Left kidney (tissue), 8 donors: Measurements from ENCODE around the gene CASP5. TPM values are rescaled to one million over a fixed set of nuclear protein-coding genes. Genes with fewer than 3 reads are reported as not detected.
"Not testable (repeated sequence)": the region's sequence is repeated elsewhere in the genome, so short reads cannot be mapped to it uniquely, and the experiment has no call there.

Experiments
- DNase-seq: peaks from one replicate; pipeline ENCODE4 v3.0.0-alpha.2; 2013
- long read RNA-seq, 8 donors: transcript quantifications; one replicate each; lab custom pipeline, GENCODE V29; 2026
- polyA plus RNA-seq: library from polyadenylated mRNA; unstranded; fragments of 120-200 nt; gene quantifications from one replicate; pipeline ENCODE4 v1.2.1, GENCODE V29; 2013; ENCODE audit not compliant: insufficient read length

The CASP5 gene
- polyA plus RNA-seq = not detected
- long read RNA-seq, donor 1 = 0 reads
- long read RNA-seq, donor 2 = 0 reads
- long read RNA-seq, donor 3 = 0 reads
- long read RNA-seq, donor 4 = 0 reads
- long read RNA-seq, donor 5 = 0 reads
- long read RNA-seq, donor 6 = 0 reads
- long read RNA-seq, donor 7 = 0 reads
- long read RNA-seq, donor 8 = 0 reads

DNA sequence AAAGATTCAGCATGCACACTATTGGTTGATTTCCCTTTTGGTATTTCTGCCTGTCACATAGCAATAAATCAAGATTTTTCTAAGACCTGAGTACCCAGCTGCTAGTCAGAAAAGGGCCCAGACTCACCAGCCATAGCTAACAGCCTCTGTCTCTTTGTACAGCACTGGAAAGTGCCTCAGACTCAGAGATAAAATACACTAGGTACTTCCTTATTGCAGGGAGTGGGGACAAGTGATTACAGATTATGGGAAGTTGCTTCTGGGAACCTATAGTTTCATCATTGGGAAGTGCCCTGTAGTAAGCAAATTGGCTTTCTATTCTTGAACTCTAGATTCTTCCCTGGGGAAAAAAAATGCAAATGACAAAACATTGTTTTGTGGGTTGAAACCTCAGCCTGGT is at the start of gene CASP5:
Gene CASP5, minus strand, starts transcription at position 166 of the 400 bp plus-strand sequence. Its CDS starts 32 bp downstream, at position 134.
- no peak for DNase-seq

DNA sequence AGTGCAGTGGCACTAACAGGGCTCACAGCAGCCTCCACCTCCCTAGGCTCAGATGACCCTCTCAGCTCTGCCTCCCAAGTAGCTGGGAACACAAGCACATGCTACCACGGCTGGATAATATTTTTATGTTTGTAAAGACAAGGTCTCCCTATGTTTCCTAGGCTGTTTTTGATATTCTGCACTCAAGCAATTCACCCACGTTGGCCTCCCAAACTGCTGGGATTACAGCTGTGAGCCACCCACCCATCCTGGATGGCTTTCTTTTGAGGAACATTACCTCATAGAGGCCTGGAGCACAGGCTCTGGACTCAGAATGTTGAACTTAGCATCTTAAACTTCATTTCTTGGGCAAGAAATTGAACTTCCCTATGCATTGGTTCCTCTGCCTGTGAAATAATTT is 49.1 kb upstream of the CASP5 start:
- not testable (repeated sequence) for DNase-seq

DNA sequence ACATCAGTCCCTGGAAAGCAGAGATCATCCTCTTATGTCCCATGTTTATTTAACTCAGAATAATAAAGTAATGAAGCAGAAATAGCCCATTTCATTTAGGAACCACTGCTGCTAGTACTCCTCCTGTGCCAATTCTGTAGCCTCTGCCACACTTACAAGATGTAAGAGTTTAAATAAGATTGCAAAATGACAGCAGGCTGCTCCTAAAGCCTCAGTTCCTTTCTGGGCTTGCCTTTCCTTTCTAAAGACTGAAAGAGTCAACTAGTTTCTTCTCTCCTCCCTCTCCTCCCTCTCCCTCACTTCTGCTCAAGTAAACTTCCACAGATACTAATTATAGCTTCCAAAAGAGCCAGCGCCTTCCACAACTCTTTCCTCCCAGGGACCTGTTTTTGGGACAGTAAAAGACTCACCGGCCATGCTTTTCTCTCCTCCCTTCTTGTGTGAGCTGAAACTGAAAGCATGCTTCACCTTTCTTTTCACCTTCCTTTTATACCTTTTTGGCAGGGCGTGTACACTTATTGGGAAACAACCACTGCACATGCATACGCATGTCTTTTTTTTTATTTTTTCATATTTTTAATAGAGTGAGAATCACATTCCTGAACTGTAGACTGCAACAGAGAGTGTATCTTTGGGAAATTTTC is 48.2 kb upstream of the CASP5 start:
- no peak for DNase-seq

DNA sequence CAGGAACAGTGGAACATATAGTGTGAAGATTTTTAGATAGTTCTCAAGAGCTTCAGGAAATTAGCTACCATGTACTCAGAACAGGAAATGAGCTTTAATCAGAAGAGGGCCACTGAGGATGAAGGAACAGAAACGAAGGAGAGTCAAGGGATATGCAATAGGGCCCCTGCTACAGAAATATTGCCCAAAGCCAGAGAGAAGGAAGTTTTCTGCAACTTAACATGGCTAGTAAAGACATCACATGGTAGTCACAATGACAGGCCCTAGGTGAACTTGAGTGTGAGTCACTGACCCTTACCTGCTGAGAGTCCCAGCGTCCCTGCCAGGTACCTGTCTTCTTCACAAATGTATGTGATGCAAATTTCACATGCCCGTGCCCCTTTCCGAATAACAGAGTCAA is 47.3 kb upstream of the CASP5 start:
- no peak for DNase-seq

DNA sequence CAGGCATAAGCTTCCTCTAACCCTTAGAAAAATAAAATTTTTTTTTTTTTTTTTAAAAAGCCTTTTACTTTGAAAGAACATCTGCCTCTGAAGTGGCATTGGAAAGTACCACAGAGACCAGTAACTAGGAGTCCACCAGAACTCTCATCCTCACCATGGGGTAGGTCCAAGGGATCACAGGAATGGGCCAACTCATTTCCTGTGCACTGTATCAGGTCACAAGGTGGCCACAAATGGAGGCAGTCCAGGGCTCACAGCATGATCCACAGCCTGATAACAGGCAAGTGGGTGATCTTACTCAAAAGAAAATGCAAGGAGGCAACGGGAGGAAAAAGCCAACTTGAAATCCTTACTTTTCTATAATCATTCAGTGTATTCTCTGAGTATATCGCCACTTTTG is 46.8 kb upstream of the CASP5 start:
- DNase-seq = not testable (repeated sequence)

DNA sequence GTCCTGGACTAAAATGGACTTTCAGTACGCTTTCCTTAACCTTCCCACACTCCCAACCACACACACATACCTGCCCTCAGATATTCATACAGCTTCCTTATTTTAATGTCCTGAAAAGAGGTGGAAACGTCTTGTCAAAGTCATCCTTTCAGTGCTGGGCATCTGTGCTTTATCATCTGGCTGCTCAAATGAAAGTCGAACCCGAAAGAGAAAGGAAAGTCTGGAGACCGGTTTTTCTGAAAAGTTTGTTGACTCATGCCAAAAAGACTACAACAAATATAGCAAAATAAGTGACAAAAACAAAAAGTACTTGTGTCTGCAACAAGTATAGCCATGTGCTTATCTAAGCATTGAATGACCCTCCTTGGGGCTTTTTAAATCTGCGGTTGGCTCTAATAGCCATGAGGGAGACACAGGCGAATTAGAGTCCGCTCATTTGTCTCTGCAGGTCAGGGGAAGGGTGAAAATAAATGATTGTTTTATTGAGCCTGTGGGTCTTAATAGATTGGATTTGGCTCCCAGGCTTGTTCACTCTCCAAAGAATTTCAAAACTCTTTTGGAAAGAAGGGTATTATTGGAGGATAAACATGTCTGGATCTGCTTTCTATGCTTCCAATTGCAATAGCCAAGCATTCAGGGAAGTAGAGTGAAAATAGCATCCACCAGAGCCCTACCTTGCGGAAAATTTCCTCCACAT is 40.4 kb upstream of the CASP5 start:
- not testable (repeated sequence) for DNase-seq

DNA sequence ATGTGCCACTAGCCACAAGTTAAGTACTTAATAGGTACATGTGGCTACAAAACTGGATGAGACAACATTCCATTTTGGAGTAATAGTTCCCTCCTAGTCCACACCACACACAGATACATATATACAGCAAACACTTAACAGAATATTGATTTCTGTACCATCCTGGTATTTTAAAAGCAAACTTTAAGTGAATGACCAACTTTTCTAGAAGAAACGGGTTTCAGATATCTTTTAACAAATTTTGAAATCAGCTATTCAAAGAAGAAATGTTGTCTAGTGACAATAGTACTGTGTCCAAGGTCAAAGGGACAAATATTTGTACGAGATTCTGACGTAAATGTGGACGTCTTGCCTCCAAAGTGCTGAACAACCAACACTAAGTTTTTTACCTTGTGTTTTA is 34.5 kb upstream of the CASP5 start:
- no peak for DNase-seq

DNA sequence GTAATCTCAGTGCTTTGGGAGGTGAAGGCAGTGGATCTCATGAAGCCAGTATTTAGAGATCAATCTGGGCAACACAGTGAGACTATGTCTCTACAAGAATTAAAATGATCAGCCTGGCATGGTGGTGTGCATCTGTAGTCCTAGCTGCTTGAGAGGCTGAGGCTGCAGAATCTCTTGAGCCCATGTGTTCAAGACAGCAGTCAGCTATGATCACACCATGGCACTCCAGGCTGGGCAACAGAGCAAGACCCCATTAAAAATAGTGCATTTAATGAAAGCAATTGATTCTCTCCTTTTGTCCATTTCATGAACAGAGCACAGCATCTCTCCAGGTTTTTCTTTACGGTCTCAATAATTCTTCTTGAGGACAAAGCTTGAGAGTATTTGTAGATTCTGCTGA is 33.5 kb upstream of the CASP5 start:
- no peak for DNase-seq

DNA sequence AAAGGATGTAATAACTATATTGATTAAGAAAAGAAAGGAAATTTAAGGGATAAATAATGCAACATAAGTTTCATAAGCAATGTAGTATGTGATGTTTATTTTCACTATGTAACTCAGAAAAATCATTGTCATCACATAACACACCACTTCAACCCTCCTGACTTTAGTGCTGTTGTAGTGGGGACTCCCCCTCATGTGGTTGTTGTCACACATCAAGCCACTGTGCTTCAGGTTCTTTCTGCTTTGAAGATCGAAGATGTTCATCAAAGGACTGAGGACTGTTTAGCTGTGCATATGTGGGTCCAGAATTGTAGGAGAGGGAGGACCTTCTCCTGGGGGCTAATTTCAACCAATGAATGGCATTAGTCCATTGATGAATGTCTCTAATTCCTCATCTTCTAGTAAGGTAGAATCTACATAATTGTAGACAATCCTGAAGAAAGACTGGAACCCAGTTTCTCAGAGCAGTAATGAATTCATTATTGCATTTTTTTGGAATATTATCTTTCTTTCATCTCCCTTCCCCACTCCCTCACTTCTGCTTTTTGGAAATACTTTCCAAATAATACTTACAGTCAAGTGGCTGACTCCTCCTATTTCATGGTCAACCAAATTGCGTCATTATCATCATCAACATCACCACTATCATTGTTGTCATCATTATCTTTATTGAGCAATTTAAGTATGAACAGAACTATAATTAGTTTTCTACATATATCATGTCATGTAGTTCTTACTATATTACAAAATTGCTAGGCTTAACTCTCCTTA is 31.9 kb upstream of the CASP5 start:
- DNase-seq = no peak

DNA sequence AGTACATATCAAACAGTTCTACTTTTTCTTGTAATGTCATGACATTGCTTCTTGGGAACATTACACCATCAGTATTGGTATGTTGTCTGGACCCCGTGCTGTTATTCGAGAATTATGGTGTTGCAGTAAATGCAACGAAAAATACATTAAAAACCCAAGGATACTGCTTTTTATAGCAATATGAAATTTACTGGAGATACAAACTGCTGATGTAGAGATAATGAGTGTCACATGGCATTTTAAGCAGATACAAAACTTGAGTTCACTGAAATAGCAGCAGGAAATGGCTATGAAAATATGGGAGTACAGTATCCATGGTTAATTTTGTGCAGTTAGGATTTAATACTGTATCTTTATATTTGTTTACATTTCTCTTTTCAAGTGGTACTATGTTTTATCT is 29.5 kb upstream of the CASP5 start:
- DNase-seq = no peak

DNA sequence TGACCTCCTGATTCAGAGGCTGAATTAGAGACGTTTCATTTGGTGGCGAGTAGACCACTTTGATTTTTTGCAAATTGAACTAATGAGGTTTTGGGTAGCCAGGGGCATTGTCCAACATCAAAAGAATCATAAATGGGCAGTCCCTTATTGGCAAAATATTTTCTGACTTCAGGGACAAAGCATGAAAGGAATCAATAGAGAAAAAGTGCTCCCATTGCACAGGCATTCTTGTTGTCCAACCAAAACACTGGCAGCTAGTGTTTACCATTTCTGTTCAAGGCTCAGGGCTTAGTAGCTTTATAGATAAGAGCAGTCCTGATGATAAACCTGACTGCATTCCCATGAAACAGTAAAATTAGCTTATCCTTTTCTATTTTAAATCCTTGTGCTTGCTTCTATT is 28.6 kb upstream of the CASP5 start:
- no peak for DNase-seq

DNA sequence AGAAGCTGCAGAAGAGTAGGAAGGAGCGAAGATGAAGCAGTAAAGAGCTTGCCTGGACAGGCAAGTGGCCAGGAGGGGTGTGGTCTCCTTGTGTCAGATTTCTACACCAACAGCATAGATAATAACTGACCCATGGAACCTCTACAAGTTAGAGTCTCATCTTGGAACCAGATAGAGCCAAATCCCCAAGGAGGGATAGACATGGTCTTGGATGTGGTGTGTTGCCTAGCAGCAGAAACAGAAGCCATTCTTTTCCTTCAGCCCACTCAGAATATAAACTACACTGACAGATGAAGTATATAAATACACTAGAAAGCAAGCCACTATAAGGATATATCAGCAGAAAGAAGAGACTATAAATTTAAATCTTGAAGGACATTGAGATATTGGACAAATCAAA is 26.5 kb upstream of the CASP5 start:
- no peak for DNase-seq

DNA sequence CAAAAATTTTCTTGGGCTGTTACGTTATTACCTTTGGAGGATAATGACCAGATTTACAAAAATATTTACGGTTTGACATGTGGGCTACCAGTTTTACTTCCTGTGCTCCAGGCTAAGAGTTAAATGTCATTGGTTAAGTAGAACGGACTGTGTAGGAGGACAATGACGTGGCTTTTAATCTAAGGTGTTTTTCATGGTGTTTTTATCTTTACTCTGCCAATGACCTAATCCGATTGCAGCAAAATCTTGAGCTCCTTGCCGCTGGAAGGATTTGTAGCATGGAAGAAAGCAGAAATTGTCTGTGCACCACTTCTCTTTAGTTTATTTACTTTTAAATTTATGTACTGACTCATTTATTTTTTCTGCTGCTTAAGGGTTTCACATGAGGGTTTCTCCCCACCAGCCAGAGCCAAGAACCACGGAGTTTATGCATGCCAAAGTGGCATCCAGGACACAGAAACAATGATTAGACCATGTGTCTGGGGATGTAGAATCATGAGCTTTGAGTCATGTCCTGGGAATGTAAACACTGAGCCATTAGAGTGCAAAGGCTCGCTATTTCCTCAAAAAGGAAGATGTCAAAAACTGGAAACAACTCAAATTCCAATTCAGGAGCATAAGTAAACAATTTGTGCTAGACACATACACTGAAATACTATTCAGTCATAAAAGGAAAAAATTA is 24.1 kb upstream of the CASP5 start:
- no peak for DNase-seq

DNA sequence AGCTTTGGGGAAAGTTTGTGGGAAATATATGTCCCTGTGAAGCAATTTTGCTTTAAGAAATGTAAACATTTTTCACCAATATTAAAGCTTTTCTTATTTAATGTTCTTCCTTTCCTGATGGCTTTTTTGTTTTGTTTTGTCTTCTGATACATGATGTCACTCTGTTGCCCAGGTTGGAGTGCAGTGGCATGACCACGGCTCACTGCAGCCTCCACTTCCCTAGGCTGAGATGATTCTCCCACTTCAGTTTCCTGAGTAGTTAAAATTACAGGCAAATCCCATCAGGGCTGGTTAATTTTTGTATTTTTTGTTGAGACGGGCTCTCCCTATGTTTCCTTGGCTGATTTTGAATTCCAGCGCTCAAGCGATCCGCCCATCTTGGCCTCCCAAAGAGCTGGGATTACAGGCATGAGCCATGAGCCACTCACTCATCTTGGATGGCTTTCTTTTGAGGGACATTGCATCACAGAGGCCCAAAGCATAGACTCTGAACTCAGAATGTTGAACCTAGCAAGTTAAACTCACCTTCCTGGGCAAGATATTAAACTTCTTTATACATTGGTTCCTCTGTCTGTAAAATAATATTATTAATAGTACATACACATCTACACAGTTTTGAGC is 22.8 kb upstream of the CASP5 start:
- DNase-seq = no peak

DNA sequence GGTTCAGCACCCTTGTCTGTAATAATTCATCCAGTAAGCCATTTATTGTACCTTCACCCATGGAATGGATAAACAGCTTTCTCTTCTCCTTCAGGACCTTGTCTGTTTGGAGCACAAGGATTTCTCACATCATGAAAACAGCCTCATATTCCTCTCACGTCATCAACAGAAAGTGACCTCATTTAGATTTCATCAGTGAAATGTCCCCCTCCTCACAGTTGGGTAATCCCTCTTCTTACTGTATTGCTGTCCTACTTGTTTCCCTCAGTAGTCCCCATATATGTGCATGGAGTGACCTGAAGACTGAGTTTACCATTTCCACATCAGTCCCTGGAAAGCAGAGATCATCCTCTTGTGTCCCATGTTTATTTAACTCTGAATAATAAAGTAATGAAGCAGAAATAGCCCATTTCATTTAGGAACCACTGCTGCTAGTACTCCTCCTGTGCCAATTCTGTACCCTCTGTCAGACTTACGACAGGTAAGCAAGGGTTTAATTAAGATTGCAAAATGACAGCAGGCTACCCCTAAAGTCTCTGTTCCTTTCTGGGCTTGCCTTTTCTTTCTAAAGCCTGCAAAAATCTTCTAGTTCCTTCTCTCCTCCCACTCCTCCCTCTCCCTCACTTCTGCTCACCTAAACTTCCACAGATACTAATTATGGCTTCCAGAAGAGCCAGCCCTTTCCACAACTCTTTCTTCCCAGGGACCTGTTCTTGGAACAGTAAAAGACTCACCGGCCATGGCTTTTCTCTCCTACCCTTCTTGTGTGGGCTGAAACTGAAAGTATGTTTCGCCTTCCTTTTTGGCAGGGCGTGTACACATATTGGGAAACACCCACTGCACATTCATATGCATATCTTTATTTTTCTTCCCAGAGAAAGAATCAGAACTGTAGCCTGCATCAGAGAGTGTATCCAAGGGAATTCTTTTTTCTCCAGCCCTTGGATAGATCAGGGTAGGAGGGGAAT is 21.9 kb upstream of the CASP5 start, which contains the start of gene CARD16:
Gene CARD16, minus strand, starts transcription at position 779 of the 968 bp plus-strand sequence. Its CDS starts 38 bp downstream, at position 741.
- DNase-seq = not testable (repeated sequence)

DNA sequence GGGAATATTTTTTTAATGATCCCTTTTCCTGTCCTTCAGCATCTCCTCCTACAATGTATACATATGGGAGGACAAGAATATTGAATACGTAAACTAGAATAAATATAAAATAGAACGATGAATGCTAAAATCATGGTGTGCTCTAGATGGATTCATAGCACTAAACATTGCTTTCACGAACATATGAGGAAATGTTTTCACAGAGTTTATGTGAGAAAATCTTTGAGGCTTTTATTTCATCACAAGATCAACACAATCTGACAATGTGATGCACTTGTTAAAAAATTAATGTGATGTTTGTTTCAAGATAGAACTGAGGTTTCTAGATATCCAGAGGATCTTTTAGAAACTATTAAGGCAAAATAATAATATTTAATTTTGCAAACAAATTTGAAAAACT is 19.2 kb upstream of the CASP5 start:
- no peak for DNase-seq

DNA sequence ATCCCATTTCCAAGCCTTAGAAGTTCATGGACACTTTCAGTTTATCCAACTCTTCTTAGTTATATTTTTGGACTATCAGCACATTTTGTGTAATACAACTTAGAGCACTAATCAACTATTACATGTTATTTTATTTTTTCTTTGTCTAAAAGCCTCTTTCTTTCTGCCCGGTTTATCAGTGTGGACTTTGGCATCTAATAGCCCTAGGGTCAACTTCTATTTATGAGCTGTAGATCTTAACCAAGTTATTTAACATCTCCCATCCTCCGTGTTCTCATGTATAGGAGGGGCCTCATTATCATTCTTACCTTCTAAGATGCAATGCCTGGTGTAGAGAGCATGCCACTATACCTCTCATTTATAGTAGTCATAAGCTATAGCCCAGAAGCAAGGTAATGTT is 17.7 kb upstream of the CASP5 start:
- no peak for DNase-seq

DNA sequence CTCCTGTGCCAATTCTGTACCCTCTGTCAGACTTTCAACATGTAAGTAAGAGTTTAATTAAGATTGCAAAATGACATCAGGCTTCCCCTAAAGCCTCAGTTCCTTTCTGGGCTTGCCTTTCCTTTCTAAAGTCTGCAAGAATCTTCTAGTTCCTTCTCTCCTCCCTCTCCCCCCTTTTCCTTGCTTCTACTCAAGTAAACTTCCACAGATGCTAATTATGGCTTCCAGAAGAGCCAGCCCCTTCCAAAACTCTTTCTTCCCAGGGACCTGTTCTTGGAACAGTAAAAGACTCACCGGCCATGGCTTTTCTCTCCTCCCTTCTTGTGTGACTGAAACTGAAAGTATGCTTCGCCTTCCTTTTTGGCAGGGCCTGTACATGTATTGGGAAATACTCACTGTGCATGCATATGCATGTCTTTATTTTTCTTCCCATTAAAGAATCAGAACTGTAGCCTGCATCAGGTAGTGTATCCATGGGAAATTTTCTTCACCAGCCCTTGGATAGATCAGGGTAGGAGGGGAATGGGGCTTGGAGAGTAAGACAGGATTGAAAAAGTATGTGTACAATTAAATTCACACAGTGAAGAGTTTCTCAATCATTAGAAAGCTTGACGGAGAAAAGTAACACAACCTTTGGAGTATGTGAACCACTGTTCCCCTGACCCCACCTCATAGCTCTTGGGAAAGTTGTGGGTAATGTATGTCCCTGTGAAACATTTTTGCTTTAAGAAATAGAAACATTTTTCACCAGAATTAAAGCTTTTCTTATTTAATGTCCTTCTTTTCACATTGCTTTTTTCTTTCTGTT is 12.0 kb upstream of the CASP5 start, which contains the start of gene CASP1:
Gene CASP1, minus strand, starts transcription at position 332 of the 808 bp plus-strand sequence. Its CDS starts 31 bp downstream, at position 301.
- no peak for DNase-seq

DNA sequence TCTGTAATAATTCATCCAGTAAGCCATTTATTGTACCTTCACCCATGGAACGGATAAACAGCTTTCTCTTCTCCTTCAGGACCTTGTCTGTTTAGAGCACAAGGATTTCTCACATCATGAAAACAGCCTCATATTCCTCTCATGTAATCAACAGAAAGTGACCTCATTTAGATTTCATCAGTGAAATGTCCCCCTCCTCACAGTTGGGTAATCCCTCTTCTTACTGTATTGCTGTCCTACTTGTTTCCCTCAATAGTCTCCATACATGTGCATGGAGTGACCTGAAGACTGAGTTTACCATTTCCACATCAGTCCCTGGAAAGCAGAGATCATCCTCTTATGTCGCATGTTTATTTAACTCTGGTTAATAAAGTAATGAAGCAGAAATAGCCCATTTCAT is 11.4 kb upstream of the CASP5 start:
- not testable (repeated sequence) for DNase-seq
